ENCODE measurements around the gene SYTL3.

DNA sequence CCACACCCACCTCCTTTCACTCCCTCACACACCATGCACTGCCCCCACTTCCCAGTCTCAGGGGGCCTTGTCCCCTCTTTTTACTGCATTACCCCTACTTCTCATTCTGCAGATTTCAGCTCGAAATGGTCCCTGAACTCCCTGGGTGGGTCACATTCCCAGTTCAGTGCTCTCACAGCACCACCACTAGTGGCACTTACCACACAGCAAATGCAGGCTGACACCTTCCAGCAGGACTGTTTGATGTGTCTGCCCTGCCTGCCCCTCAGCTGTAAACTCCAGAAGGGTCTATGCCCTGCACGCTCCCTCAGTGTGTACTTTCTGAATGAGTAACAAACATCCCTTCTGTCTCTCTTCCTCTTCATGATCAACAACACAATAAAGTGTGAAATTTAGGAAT, 9.3 kb upstream of the SYTL3 start:
- TF ChIP-seq, protein P1, sequence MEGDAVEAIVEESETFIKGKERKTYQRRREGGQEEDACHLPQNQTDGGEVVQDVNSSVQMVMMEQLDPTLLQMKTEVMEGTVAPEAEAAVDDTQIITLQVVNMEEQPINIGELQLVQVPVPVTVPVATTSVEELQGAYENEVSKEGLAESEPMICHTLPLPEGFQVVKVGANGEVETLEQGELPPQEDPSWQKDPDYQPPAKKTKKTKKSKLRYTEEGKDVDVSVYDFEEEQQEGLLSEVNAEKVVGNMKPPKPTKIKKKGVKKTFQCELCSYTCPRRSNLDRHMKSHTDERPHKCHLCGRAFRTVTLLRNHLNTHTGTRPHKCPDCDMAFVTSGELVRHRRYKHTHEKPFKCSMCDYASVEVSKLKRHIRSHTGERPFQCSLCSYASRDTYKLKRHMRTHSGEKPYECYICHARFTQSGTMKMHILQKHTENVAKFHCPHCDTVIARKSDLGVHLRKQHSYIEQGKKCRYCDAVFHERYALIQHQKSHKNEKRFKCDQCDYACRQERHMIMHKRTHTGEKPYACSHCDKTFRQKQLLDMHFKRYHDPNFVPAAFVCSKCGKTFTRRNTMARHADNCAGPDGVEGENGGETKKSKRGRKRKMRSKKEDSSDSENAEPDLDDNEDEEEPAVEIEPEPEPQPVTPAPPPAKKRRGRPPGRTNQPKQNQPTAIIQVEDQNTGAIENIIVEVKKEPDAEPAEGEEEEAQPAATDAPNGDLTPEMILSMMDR (IDR thresholded peaks at IDR 0.05): no peak
- no peak for TF ChIP-seq POLR2AphosphoS5 (IDR thresholded peaks at IDR 0.05)
- no peak for TF ChIP-seq EP300 (IDR thresholded peaks at IDR 0.05; ENCODE audit: low read depth)
- no peak for TF ChIP-seq POLR2A (IDR thresholded peaks at IDR 0.05)
